Erythroblast (primary cell): ENCODE results near the gene AP1B1.

Experiments used
- GATA1 ChIP-seq: IDR thresholded peaks from 2 replicates; pipeline ENCODE4 v1.6.1; 2011; ENCODE audit warnings: low read depth, mild to moderate bottlenecking, control low read depth, low read length, moderate library complexity
- POLR2A ChIP-seq: IDR thresholded peaks from 2 replicates; pipeline ENCODE4 v1.6.1; 2011; ENCODE audit warnings: mild to moderate bottlenecking, low read length

GRCh38 chr22:29370537-29370936 lies 17.8 kb downstream of the AP1B1 start:
- TF ChIP-seq POLR2A (no peak), GATA1 (no peak)
